Liver (tissue), 9 donors: ENCODE results near the gene SAP30. TPM values are rescaled to one million over a fixed set of nuclear protein-coding genes. Genes with fewer than 3 reads are reported as not detected.

Source experiments
- DNase-seq: peaks from one replicate; pipeline ENCODE4 v3.0.0-alpha.2; 2017; ENCODE audit warnings: low spot score
- H3K27ac ChIP-seq, 2 donors: one replicate each; pipeline ENCODE4 v1.7.0; 2013; ENCODE audit warnings: inconsistent platforms in 2 of 2, low read length in 2 of 2, control low read depth in 1 of 2, low read depth in 1 of 2, mild to moderate bottlenecking in 1 of 2
- H3K27me3 ChIP-seq, 4 donors: one replicate each; pipeline versions ENCODE4 v1.6.1 to v1.7.0; 2013; ENCODE audit warnings: low read length in 3 of 4, inconsistent platforms in 1 of 4, mild to moderate bottlenecking in 1 of 4, moderate library complexity in 1 of 4; ENCODE audit not compliant: control insufficient read depth in 4 of 4, insufficient read depth in 4 of 4
- H3K36me3 ChIP-seq, 4 donors: one replicate each; pipeline versions ENCODE4 v1.6.1 to v1.7.0; 2013; ENCODE audit warnings: low read length in 3 of 4, mild to moderate bottlenecking in 3 of 4, low read depth in 1 of 4, moderate library complexity in 1 of 4; ENCODE audit not compliant: control insufficient read depth in 4 of 4, insufficient read depth in 3 of 4
- H3K4me1 ChIP-seq, 4 donors: one replicate each; pipeline versions ENCODE4 v1.6.1 to v1.7.0; 2013; ENCODE audit warnings: low read length in 3 of 4, mild to moderate bottlenecking in 3 of 4, moderate library complexity in 1 of 4; ENCODE audit not compliant: control insufficient read depth in 4 of 4, insufficient read depth in 4 of 4
- H3K4me3 ChIP-seq, 3 donors: one replicate each; pipeline versions ENCODE4 v1.6.1 to v1.7.0; 2013; ENCODE audit warnings: low read length in 3 of 3, control low read depth in 1 of 3, low read depth in 1 of 3, mild to moderate bottlenecking in 1 of 3
- H3K9ac ChIP-seq, 2 donors: one replicate each; pipeline ENCODE4 v1.7.0; 2013; ENCODE audit warnings: low read length in 2 of 2, mild to moderate bottlenecking in 2 of 2, moderate library complexity in 2 of 2, control low read depth in 1 of 2, low read depth in 1 of 2
- H3K9me3 ChIP-seq, 4 donors: one replicate each; pipeline versions ENCODE4 v1.6.1 to v1.7.0; 2013; ENCODE audit warnings: low read length in 3 of 4; ENCODE audit not compliant: control insufficient read depth in 4 of 4
- ATF3 ChIP-seq: IDR thresholded peaks from 2 replicates; pipeline ENCODE4 v1.6.1; 2016; ENCODE audit warnings: antibody characterized with exemption
- CTCF ChIP-seq: fragments of 150-350 bp; IDR thresholded peaks from 2 replicates; pipeline ENCODE4 v1.5.1; 2017; ENCODE audit warnings: improper control_type of control experiment, low read depth, low read length; ENCODE audit not compliant: missing input control
- EGR1 ChIP-seq, 2 donors: IDR thresholded peaks; 2 replicates each; pipeline ENCODE4 v1.6.1; 2016 to 2018; ENCODE audit warnings: antibody characterized with exemption in 2 of 2, low read depth in 2 of 2
- FOXA1 ChIP-seq: IDR thresholded peaks from 2 replicates; pipeline ENCODE4 v1.6.1; 2016; ENCODE audit warnings: antibody characterized with exemption
- FOXA2 ChIP-seq: IDR thresholded peaks from 2 replicates; pipeline ENCODE4 v1.6.1; 2016; ENCODE audit warnings: antibody characterized with exemption
- GABPA ChIP-seq, 2 donors: IDR thresholded peaks in 1 of 2; conservative IDR thresholded peaks in 1 of 2; 2 replicates each; pipeline ENCODE4 v1.6.1; 2016; ENCODE audit warnings: antibody characterized with exemption in 2 of 2, mild to moderate bottlenecking in 1 of 2, moderate library complexity in 1 of 2
- HNF4G ChIP-seq: IDR thresholded peaks from 2 replicates; pipeline ENCODE4 v1.6.1; 2016; ENCODE audit warnings: antibody characterized with exemption
- JUND ChIP-seq, 2 donors: IDR thresholded peaks; 2 replicates each; pipeline ENCODE4 v1.6.1; 2016; ENCODE audit warnings: antibody characterized with exemption in 2 of 2
- MAX ChIP-seq: IDR thresholded peaks from 2 replicates; pipeline ENCODE4 v1.6.1; 2016; ENCODE audit warnings: antibody characterized with exemption
- NR2F2 ChIP-seq: IDR thresholded peaks from 2 replicates; pipeline ENCODE4 v1.6.1; 2016; ENCODE audit warnings: antibody characterized with exemption
- RAD21 ChIP-seq, 2 donors: IDR thresholded peaks; 2 replicates each; pipeline ENCODE4 v1.6.1; 2016; ENCODE audit warnings: antibody characterized with exemption in 2 of 2, mild to moderate bottlenecking in 2 of 2
- REST ChIP-seq: IDR thresholded peaks from 2 replicates; pipeline ENCODE4 v1.6.1; 2016; ENCODE audit warnings: antibody characterized with exemption, mild to moderate bottlenecking
- RXRA ChIP-seq, 2 donors: IDR thresholded peaks; 2 replicates each; pipeline ENCODE4 v1.6.1; 2017 to 2018; ENCODE audit warnings: antibody characterized with exemption in 2 of 2, mild to moderate bottlenecking in 1 of 2
- YY1 ChIP-seq: IDR thresholded peaks from 2 replicates; pipeline ENCODE4 v1.6.1; 2016; ENCODE audit warnings: antibody characterized with exemption, mild to moderate bottlenecking
- ZBTB33 ChIP-seq: IDR thresholded peaks from 2 replicates; pipeline ENCODE4 v1.6.1; 2016; ENCODE audit warnings: antibody characterized with exemption
- WGBS: extraction: QIAGEN DNeasy Blood & Tissue Kit; methylation state at CpG from one replicate; pipeline ENCODE4 v1.1.7; 2013; 5-methylcytosine and 5-hydroxymethylcytosine counted together
- polyA plus RNA-seq, 2 donors: library from polyadenylated mRNA; stranded (reverse) in 1 of 2; unstranded in 1 of 2; fragments of 200-250 nt in 1 of 2; fragments of >200 nt in 1 of 2; fragmentation: Nextera tagmentation in 1 of 2; extraction: Ambion mirVana in 1 of 2; gene quantifications; one replicate each; pipeline versions ENCODE4 v1.2.1 to v1.2.3, GENCODE V29; 2013 to 2015
- total RNA-seq, 2 donors: library from RNA; depleted of rRNA; stranded (reverse); fragments of >200 nt; gene quantifications; one replicate each; pipeline ENCODE4 v1.2.3, GENCODE V29; 2014
- donor health status: healthy.
- donor health status: healthy.
- donor health status: healthy.
- donor health status: healthy.
- donor health status: healthy.

The SAP30 gene
- total and polyA plus RNA-seq, 4 donors, result 1.3 to 10.0 (median 3.7) TPM

GRCh38 chr4:173415885-173416653 lies 45.3 kb downstream of the SAP30 start:
- Histone ChIP-seq H3K27me3 (no peaks in the 10 kb centered on the region), H3K4me1 (no peaks in the 10 kb centered on the region), H3K4me3 (no peak overlapping the region), H3K27ac (no peak overlapping the region), H3K9me3 (no peaks in the 10 kb centered on the region), H3K9ac (no peak overlapping the region), H3K36me3 (no peaks in the 10 kb centered on the region)
- TF ChIP-seq NR2F2 (no peak), YY1 (peak; percentile 10), CTCF (no peak)
- 85% methylated on average over 26 of the region's 26 CpGs for WGBS
- DNase-seq, result no peak

- no peak overlapping the region for H3K9ac ChIP-seq
- H3K27ac ChIP-seq, result no peak overlapping the region
- DNase-seq, result no peak
- no peaks in the 10 kb centered on the region for H3K27me3 ChIP-seq
- H3K4me3 ChIP-seq, result no peak overlapping the region
- H3K36me3 ChIP-seq, result no peaks in the 10 kb centered on the region
- TF ChIP-seq NR2F2, result no peak
- no peak for TF ChIP-seq MAX
- no peak for TF ChIP-seq RAD21 (IDR thresholded peaks at IDR 0.05)
- TF ChIP-seq EGR1 (IDR thresholded peaks at IDR 0.05; ENCODE audit: low read depth in 2 of 2), result no peak
- no peak for TF ChIP-seq CTCF
- H3K4me1 ChIP-seq, result no peaks in the 10 kb centered on the region
- H3K9me3 ChIP-seq, result no peaks in the 10 kb centered on the region
Observed at GRCh38 chr4:173417833-173418232, 47.1 kb downstream of the SAP30 start.

GRCh38 chr4:173418639-173419038 lies 47.9 kb downstream of the SAP30 start:
- TF ChIP-seq JUND (IDR thresholded peaks at IDR 0.05) (no peak), FOXA2 (no peak), MAX (no peak), ATF3 (no peak), RXRA (IDR thresholded peaks at IDR 0.05) (no peak), HNF4G (no peak), ZBTB33 (no peak), REST (no peak), YY1 (no peak), GABPA (IDR thresholded peaks at IDR 0.05 in 1 of 2, conservative IDR thresholded peaks at IDR 0.05 in 1 of 2) (no peak), NR2F2 (no peak), FOXA1 (no peak)
- H3K4me1 ChIP-seq, result no peaks in the 10 kb centered on the region
- no peaks in the 10 kb centered on the region for H3K27me3 ChIP-seq
- 82% methylated on average over 3 of the region's 3 CpGs for WGBS
- no peak for DNase-seq
- H3K36me3 ChIP-seq, result no peaks in the 10 kb centered on the region
- H3K27ac ChIP-seq, result no peak overlapping the region
- no peak overlapping the region for H3K4me3 ChIP-seq
- H3K9me3 ChIP-seq, result no peaks in the 10 kb centered on the region
- H3K9ac ChIP-seq, result no peak overlapping the region
